ENCODE data around the gene PKD1L1. TPM values are rescaled to one million over a fixed set of nuclear protein-coding genes. Genes with fewer than 3 reads are reported as not detected.

The PKD1L1 gene
- total RNA-seq, 1 experiment from 2014 or later: 0.17 TPM

DNA sequence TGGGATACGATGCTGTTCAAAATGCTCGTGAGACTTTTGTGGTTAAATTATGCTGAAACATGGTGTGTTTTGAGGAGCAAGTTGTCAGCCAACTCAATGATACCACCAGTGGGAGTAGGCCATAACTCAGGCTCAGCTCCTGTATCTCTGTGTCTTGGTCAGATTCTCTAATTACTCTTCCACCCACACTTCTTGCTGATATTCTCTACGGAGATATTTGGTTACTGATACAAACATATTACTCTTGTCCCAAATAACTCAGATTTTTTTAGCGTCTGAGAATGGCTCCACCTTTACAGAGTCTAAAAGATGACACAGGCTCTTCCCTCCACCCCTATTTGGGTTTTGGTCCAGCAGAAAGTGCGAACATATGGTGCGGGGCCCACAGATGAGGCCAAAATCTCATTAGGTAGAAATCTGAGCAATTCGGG, 168.9 kb downstream of the PKD1L1 start:
- Histone ChIP-seq H2BK5ac (ENCODE audit: insufficient read length, low read length) (no peak overlapping the region), H3K14ac (ENCODE audit: insufficient read depth, low read length) (no peak overlapping the region), H3K23me2 (ENCODE audit: insufficient read length, low read depth, low read length, poor library complexity, severe bottlenecking) (no peaks in the 10 kb centered on the region), H3K4me2 (ENCODE audit: insufficient read depth, insufficient read length, low read length) (no peak overlapping the region), H3K27ac (ENCODE audit: insufficient read length, low read depth, low read length) (no peak overlapping the region), H3K27me3 (ENCODE audit: insufficient read depth, low read length) (no peaks in the 10 kb centered on the region), H2BK12ac (ENCODE audit: insufficient read length, low read depth, low read length) (no peak overlapping the region), H3T11ph (ENCODE audit: low read length) (no peak overlapping the region), H2BK120ac (ENCODE audit: low read depth, low read length, poor library complexity, severe bottlenecking) (no peak overlapping the region), H3K4ac (ENCODE audit: low read depth, low read length) (no peak overlapping the region), H3K79me2 (ENCODE audit: insufficient read depth, low read length) (no peaks in the 10 kb centered on the region), H4K5ac (ENCODE audit: insufficient read length, low read depth, low read length) (no peak overlapping the region), H4K91ac (ENCODE audit: insufficient read length, low read depth, low read length) (no peak overlapping the region), H3K23ac (ENCODE audit: insufficient read length, low read depth, low read length) (no peak overlapping the region), H2AFZ (ENCODE audit: low read length) (no peak overlapping the region), H4K20me1 (ENCODE audit: control insufficient read depth, insufficient read depth, insufficient read length) (no peaks in the 10 kb centered on the region), H3K9me3 (ENCODE audit: control insufficient read depth, low read depth, low read length) (no peaks in the 10 kb centered on the region), H3K18ac (ENCODE audit: insufficient read length, low read depth, low read length) (no peak overlapping the region), H3K56ac (ENCODE audit: insufficient read length, low read depth, low read length) (no peak overlapping the region), H2BK20ac (ENCODE audit: low read depth, low read length, poor library complexity, severe bottlenecking) (no peak overlapping the region), H4K8ac (replicated peaks; ENCODE audit: insufficient read length, low read depth, low read length) (no peak overlapping the region), H2AK5ac (ENCODE audit: insufficient read length, low read length) (no peak overlapping the region), H3K9ac (ENCODE audit: extremely low read depth, insufficient read length, low read length) (no peak overlapping the region), H2BK15ac (ENCODE audit: low read depth, low read length) (no peak overlapping the region), H3K79me1 (ENCODE audit: insufficient read depth, low read depth, low read length, poor library complexity, severe bottlenecking) (no peaks in the 10 kb centered on the region), H3K4me1 (ENCODE audit: insufficient read depth, low read length) (no peaks in the 10 kb centered on the region)
- no peaks in the 10 kb centered on the region for H3K4me1 Mint-ChIP-seq
- peaks cover 8% of the 10 kb centered on the region in 2 experiments; a peak in 4 of 5 replicates for H3K9me3 Mint-ChIP-seq
- H3K36me3 Mint-ChIP-seq (ENCODE audit: insufficient read depth in 1 of 3, low read depth in 3 of 3): 0 out of 7 replicates have a peak, but pooled peaks cover 0 to 3% (median 0%) of the 10 kb centered on the region in 3 experiments
- H3K27ac Mint-ChIP-seq: no peak overlapping the region
- TF ChIP-seq CTCF (conservative IDR thresholded peaks at IDR 0.05): no peak
- no peak overlapping the region for H3K4me3 Mint-ChIP-seq
- H3K27me3 Mint-ChIP-seq (ENCODE audit: low read depth): peaks cover 1% of the 10 kb centered on the region; the same call in 1 of the 2 replicates
- WGBS (ENCODE audit: extremely low coverage, insufficient read length, low lambda C conversion rate): no CpG with 5 or more reads among the region's 7 CpGs
- no peak for DNase-seq
